Measurements from ENCODE around the gene CDH24.

DNA sequence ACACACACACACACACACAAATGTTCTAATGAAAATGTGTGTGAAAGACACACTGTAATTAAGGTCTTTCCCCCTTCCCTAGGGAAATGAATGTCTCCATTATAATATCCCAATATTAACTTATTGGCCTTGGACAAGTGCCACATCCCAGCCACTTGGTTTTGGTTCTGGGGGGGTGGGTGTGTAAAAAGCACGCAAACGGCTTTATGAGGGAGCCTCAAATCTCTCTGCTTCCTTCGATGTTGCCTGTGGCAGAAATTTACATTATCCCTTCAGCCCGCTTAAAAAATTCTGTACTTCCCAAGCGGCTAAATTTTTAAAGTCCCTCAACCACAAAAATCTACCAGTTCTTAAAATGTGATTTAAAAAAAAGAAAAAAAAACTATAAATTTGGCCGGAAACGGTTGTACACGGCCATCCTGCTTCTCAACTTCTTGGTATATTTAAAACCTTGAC lies 47.8 kb downstream of the CDH24 start:
- TF ChIP-seq CTCF (IDR thresholded peaks at IDR 0.05): no peak
- no peak for TF ChIP-seq POLR2A (IDR thresholded peaks at IDR 0.05)

Measured in body of pancreas (tissue), 4 donors.